Activated CD8-positive, alpha-beta memory T cell treated with anti-CD3 and anti-CD28 coated beads, Interleukin-2, amount 50 U/mL, for 24 hours (primary cell): Measurements from ENCODE around the gene NFIB.

ENCODE experiments used
- DNase-seq: peaks from one replicate; pipeline ENCODE4 v3.0.0-alpha.2; 2020; ENCODE audit errors: extremely low read depth

The NFIB gene

GRCh38 chr9:14107495-14107894, 206.4 kb downstream of the NFIB start:
- no peak for DNase-seq

- DNase-seq, result no peak
Measured at GRCh38 chr9:14106699-14107098, 207.2 kb downstream of the NFIB start.

GRCh38 chr9:14104496-14104895, 209.4 kb downstream of the NFIB start:
- no peak for DNase-seq

- DNase-seq, result no peak
Measured at GRCh38 chr9:14103115-14103514, 210.8 kb downstream of the NFIB start.

GRCh38 chr9:14099737-14100136, 214.2 kb downstream of the NFIB start:
- no peak for DNase-seq

GRCh38 chr9:14098486-14099180, 215.3 kb downstream of the NFIB start:
- no peak for DNase-seq

- no peak for DNase-seq
Measured at GRCh38 chr9:14097666-14098415, 216.1 kb downstream of the NFIB start.

- no peak for DNase-seq
Measured at GRCh38 chr9:14097215-14097614, 216.7 kb downstream of the NFIB start.

- DNase-seq, result no peak
Measured at GRCh38 chr9:14096258-14096922, 217.6 kb downstream of the NFIB start.

- DNase-seq, result no peak
Measured at GRCh38 chr9:14095277-14095676, 218.7 kb downstream of the NFIB start.

GRCh38 chr9:14094491-14094890, 219.4 kb downstream of the NFIB start:
- no peak for DNase-seq

GRCh38 chr9:14092344-14092743, 221.6 kb downstream of the NFIB start:
- no peak for DNase-seq

- DNase-seq, result no peak
Measured at GRCh38 chr9:14089051-14089803, 224.7 kb downstream of the NFIB start.

- no peak for DNase-seq
Measured at GRCh38 chr9:14087576-14087975, 226.4 kb downstream of the NFIB start.

- DNase-seq, result no peak
Measured at GRCh38 chr9:14086495-14086894, 227.4 kb downstream of the NFIB start.

- DNase-seq, result no peak
Measured at GRCh38 chr9:14085810-14086209, 228.1 kb downstream of the NFIB start.

- no peak for DNase-seq
Measured at GRCh38 chr9:14084867-14085266, 229.1 kb downstream of the NFIB start.

GRCh38 chr9:14083366-14083765, 230.6 kb downstream of the NFIB start:
- DNase-seq, result no peak

- no peak for DNase-seq
Measured at GRCh38 chr9:14082732-14083131, 231.2 kb downstream of the NFIB start.

GRCh38 chr9:14081745-14082144, 232.2 kb downstream of the NFIB start:
- no peak for DNase-seq

GRCh38 chr9:14080959-14081542, 232.9 kb downstream of the NFIB start:
- DNase-seq, result no peak

GRCh38 chr9:14079440-14079839, 234.5 kb downstream of the NFIB start:
- no peak for DNase-seq
